Body of pancreas (tissue), 4 donors: ENCODE data around the gene DCAF8.

Source experiments
- CTCF ChIP-seq, 7 experiments: fragments of 450-650 bp in 4 of 7; fragments of 200-600 bp in 3 of 7; sonication (generic) in 3 of 7; IDR thresholded peaks; one replicate each; pipeline ENCODE4 v1.5.1; 2016 to 2019; ENCODE audit warnings: antibody characterized with exemption in 7 of 7
- POLR2A ChIP-seq, 3 donors: fragments of 450-650 bp; IDR thresholded peaks; one replicate each; pipeline ENCODE4 v1.6.1; 2016; ENCODE audit warnings: antibody characterized with exemption in 3 of 3, mild to moderate bottlenecking in 2 of 3

DNA sequence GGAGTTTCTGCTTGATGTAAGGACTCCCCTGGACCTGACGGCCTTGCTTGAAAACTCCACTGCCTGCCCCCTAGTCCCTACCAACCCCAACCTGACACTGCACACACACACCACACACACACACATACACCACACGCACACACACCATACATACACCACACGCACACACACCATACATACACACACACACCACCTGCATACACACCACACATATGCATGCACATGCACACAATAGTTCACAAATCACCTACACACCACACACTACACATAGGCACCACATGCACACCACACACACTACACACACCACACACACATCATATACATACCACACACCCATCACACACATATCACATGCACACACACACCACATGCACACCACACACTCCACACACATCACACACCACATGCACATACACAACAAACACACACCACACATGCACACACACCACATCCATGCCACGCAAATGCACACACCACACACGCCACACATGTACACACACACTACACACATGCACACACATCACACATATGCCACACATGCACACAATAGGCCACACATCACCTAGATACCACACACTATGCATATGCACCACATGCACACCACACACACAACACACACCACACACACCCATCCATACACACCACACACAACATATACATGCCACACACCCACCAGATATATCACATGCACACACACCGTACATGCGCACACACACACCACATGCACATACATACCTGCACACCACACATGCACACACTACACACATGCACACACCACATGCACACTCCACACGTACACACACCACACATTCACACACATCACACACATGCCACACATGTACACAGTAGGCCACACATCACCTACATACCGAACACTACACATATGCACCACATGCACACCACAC is 68.3 kb downstream of the DCAF8 start:
- TF ChIP-seq CTCF (IDR thresholded peaks at IDR 0.05) (no peak), POLR2A (IDR thresholded peaks at IDR 0.05) (no peak)
